RWPE1 (cell line): ENCODE data around the gene TNFSF4.

Experiments used
- CTCF ChIA-PET: fragments of 350-600 bp; sonication (Branson Sonifier 250); formaldehyde crosslinking; extraction: SDS; loops from one replicate; lab custom pipeline; 2021; lab: Yijun Ruan, JAX
- POLR2A ChIA-PET: fragments of 400-600 bp; formaldehyde crosslinking; extraction: SDS; loops from one replicate; lab custom pipeline; 2020; ENCODE audit warnings: antibody characterized with exemption; ENCODE audit not compliant: low non-redundant PET; lab: Yijun Ruan, JAX
- DNase-seq: peaks from one replicate; pipeline ENCODE4 v3.0.0; 2012; ENCODE audit warnings: low spot score
- H3K27ac ChIP-seq: fragments of 450-650 bp; 2 replicates; pipeline ENCODE4 v1.5.1; 2017
- CTCF ChIP-seq: fragments of 450-650 bp; conservative IDR thresholded peaks from 2 replicates; pipeline ENCODE4 v1.5.1; 2017; ENCODE audit warnings: low read depth, mild to moderate bottlenecking

Gene TNFSF4

GRCh38 chr1:173190101-173190936 lies 16.8 kb downstream of the TNFSF4 start:
- TF ChIP-seq CTCF: no peak
- peak overlapping the region; percentile 76 for H3K27ac ChIP-seq
- POLR2A ChIA-PET: no interaction called here
- CTCF ChIA-PET: interaction anchor here (0.6 to 2.5 kb wide), 3 partner anchors 12 to 791 kb away, joined by 3 to 10 read pairs (median 3); no protein-coding TSS in a partner anchor
- peak; percentile 72 for DNase-seq

- H3K27ac ChIP-seq: no peak overlapping the region
- no peak for DNase-seq
- TF ChIP-seq CTCF: no peak
- CTCF ChIA-PET: no interaction called here
- POLR2A ChIA-PET: no interaction called here
Measured at GRCh38 chr1:173187671-173188237, 19.4 kb downstream of the TNFSF4 start.

- H3K27ac ChIP-seq: no peak overlapping the region
- no peak for DNase-seq
- ChIA-PET CTCF (no interaction called here), POLR2A (no interaction called here)
- no peak for TF ChIP-seq CTCF
Measured at GRCh38 chr1:173181791-173182190, 25.3 kb downstream of the TNFSF4 start.

- ChIA-PET POLR2A (no interaction called here), CTCF (interaction anchor here (0.6 kb wide), 1 partner anchor 434 kb away, joined by 5 read pairs; no protein-coding TSS in a partner anchor)
- TF ChIP-seq CTCF: no peak
- DNase-seq: no peak
- H3K27ac ChIP-seq: no peak overlapping the region
Measured at GRCh38 chr1:173176246-173176645, 30.9 kb downstream of the TNFSF4 start.

GRCh38 chr1:173175514-173176145 lies 31.5 kb downstream of the TNFSF4 start:
- no peak for TF ChIP-seq CTCF
- ChIA-PET CTCF (interaction anchor here (0.5 kb wide), 1 partner anchor 892 kb away, joined by 4 read pairs; no protein-coding TSS in a partner anchor), POLR2A (no interaction called here)
- no peak for DNase-seq
- H3K27ac ChIP-seq: no peak overlapping the region

GRCh38 chr1:173173388-173173787 lies 33.7 kb downstream of the TNFSF4 start:
- TF ChIP-seq CTCF: no peak

More at GRCh38 chr1:173173388-173173787, 33.7 kb downstream of the TNFSF4 start:
- ChIA-PET POLR2A (no interaction called here), CTCF (no interaction called here)
- DNase-seq: no peak
- H3K27ac ChIP-seq: no peak overlapping the region
